Keratinocyte (primary cell): ENCODE results near the gene CCDC88A.
"Not testable (repeated sequence)": the region's sequence is repeated elsewhere in the genome, so short reads cannot be mapped to it uniquely, and the experiment has no call there.

Experiments
- EZH2 ChIP-seq: IDR thresholded peaks from one replicate; pipeline ENCODE4 v1.6.1; 2012; ENCODE audit warnings: inconsistent platforms, mild to moderate bottlenecking, low read length, moderate library complexity
- TF ChIP-seq, protein P1 (sequence below), 3 experiments: IDR thresholded peaks in 1 of 3; conservative IDR thresholded peaks in 1 of 3; optimal IDR thresholded peaks in 1 of 3; 2 replicates in 2 of 3; 3 replicates in 1 of 3; pipeline versions ENCODE3 to v1.5.1; 2011; ENCODE audit warnings: low read length in 3 of 3, mild to moderate bottlenecking in 3 of 3, moderate library complexity in 2 of 3, control low read depth in 1 of 3, inconsistent platforms in 1 of 3; ENCODE audit not compliant: insufficient read depth in 2 of 3; ENCODE audit errors: extremely low read depth in 1 of 3

DNA sequence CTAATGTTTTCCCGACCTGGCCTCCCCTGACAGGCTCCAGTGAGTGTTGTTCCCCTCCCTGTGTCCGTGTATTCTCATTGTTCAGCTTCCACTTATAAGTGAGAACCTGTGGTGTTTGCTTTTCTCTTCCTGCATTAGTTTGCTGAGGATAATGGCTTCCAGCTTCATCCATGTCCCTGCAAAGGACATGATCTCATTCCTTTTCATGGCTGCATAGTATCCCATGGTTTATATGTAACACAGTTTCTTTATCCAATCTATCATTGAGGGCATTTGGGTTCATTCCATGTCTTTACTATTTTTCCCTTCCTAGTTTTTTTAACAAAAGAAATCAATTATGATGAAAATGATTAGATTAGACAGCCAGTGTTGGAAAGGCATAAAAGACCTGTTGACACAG, 63.5 kb downstream of the CCDC88A start:
- TF ChIP-seq, protein P1, sequence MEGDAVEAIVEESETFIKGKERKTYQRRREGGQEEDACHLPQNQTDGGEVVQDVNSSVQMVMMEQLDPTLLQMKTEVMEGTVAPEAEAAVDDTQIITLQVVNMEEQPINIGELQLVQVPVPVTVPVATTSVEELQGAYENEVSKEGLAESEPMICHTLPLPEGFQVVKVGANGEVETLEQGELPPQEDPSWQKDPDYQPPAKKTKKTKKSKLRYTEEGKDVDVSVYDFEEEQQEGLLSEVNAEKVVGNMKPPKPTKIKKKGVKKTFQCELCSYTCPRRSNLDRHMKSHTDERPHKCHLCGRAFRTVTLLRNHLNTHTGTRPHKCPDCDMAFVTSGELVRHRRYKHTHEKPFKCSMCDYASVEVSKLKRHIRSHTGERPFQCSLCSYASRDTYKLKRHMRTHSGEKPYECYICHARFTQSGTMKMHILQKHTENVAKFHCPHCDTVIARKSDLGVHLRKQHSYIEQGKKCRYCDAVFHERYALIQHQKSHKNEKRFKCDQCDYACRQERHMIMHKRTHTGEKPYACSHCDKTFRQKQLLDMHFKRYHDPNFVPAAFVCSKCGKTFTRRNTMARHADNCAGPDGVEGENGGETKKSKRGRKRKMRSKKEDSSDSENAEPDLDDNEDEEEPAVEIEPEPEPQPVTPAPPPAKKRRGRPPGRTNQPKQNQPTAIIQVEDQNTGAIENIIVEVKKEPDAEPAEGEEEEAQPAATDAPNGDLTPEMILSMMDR (optimal IDR thresholded peaks at IDR 0.05 in 1 of 3, IDR thresholded peaks at IDR 0.05 in 1 of 3, conservative IDR thresholded peaks at IDR 0.05 in 1 of 3; ENCODE audit: extremely low read depth in 1 of 3, insufficient read depth in 2 of 3, low read length in 3 of 3) = not testable (repeated sequence)
- not testable (repeated sequence) for TF ChIP-seq EZH2
